AG09319 (cell line): ENCODE measurements around the gene PTDSS2.

Source experiments
- DNase-seq: peaks from one replicate; pipeline ENCODE4 v3.0.0-alpha.2; 2010; ENCODE audit warnings: low read depth; ENCODE audit errors: extremely low read depth
- CTCF ChIP-seq: IDR thresholded peaks from 2 replicates; pipeline ENCODE4 v1.5.1; 2011; ENCODE audit warnings: low read depth, mild to moderate bottlenecking, inconsistent platforms, low read length, moderate library complexity

Gene PTDSS2

GRCh38 chr11:506995-507726 lies 57.1 kb downstream of the PTDSS2 start, which contains the start of gene RNH1:
TSS of gene RNH1 (minus strand) at chr11:507242. CDS start at chr11:502162, 5,080 bp downstream.
- DNase-seq, result peak; percentile 94
- no peak for TF ChIP-seq CTCF

GRCh38 chr11:507727-508515 lies 57.8 kb downstream of the PTDSS2 start:
- TF ChIP-seq CTCF, result no peak
- DNase-seq, result no peak

- DNase-seq, result no peak
- no peak for TF ChIP-seq CTCF
These were observed 58.9 kb downstream of the PTDSS2 start for GRCh38 chr11:508956-509355.

- TF ChIP-seq CTCF, result no peak
- DNase-seq, result no peak
These were observed 62.9 kb downstream of the PTDSS2 start for GRCh38 chr11:512761-513595.

- no peak for TF ChIP-seq CTCF
- no peak for DNase-seq
These were observed 64.5 kb downstream of the PTDSS2 start for GRCh38 chr11:514606-515005.

GRCh38 chr11:515131-515530 lies 65.1 kb downstream of the PTDSS2 start:
- DNase-seq, result no peak
- TF ChIP-seq CTCF, result no peak
